ENCODE measurements around the gene FAM221B. TPM values are rescaled to one million over a fixed set of nuclear protein-coding genes. Genes with fewer than 3 reads are reported as not detected.

Gene FAM221B
- polyA plus RNA-seq, 1 experiment = not detected

GRCh38 chr9:35856882-35857281, 28.4 kb upstream of the FAM221B start:
- no peak for TF ChIP-seq CTCF (IDR thresholded peaks at IDR 0.05; ENCODE audit: insufficient read depth, low read depth, low read length)
- POLR2A ChIA-PET = no interaction called here
- H3K27me3 ChIP-seq (ENCODE audit: control insufficient read depth, insufficient read depth, low read length) = peaks cover 7% of the 10 kb centered on the region
- no peaks in the 10 kb centered on the region for H3K36me3 ChIP-seq (ENCODE audit: control insufficient read depth, insufficient read depth, low read length)
- CTCF ChIA-PET = interaction anchor here (1.4 to 4.6 kb wide), 4 partner anchors 11 to 89 kb away, joined by 3 to 21 read pairs (median 10); no protein-coding TSS in a partner anchor
- no peak for DNase-seq (ENCODE audit: low read depth)
- H3K4me3 ChIP-seq (ENCODE audit: low read depth, low read length) = no peak overlapping the region

GRCh38 chr9:35856206-35856605, 27.7 kb upstream of the FAM221B start:
- CTCF ChIA-PET = interaction anchor here (0.6 to 4.6 kb wide), 6 partner anchors 9 to 63 kb away, joined by 3 to 21 read pairs (median 3); partner anchors contain the start of gene TMEM8B
- TF ChIP-seq CTCF (IDR thresholded peaks at IDR 0.05; ENCODE audit: insufficient read depth, low read depth, low read length) = no peak
- no peak overlapping the region for H3K4me3 ChIP-seq (ENCODE audit: low read depth, low read length)
- H3K27me3 ChIP-seq (ENCODE audit: control insufficient read depth, insufficient read depth, low read length) = peaks cover 4% of the 10 kb centered on the region
- POLR2A ChIA-PET = no interaction called here
- DNase-seq (ENCODE audit: low read depth) = no peak
- no peaks in the 10 kb centered on the region for H3K36me3 ChIP-seq (ENCODE audit: control insufficient read depth, insufficient read depth, low read length)

- Histone ChIP-seq H3K27me3 (ENCODE audit: control insufficient read depth, insufficient read depth, low read length) (no peaks in the 10 kb centered on the region; the same call in 1 of the 2 replicates), H3K36me3 (ENCODE audit: control insufficient read depth, insufficient read depth, low read length) (no peaks in the 10 kb centered on the region), H3K4me3 (ENCODE audit: low read depth, low read length) (no peak overlapping the region)
- ChIA-PET POLR2A (no interaction called here), CTCF (interaction anchor here (1.0 to 1.3 kb wide), 2 partner anchors 9 to 91 kb away, joined by 3 to 4 read pairs; no protein-coding TSS in a partner anchor)
- TF ChIP-seq CTCF (IDR thresholded peaks at IDR 0.05; ENCODE audit: insufficient read depth, low read depth, low read length) = no peak
- DNase-seq (ENCODE audit: low read depth) = no peak
Measured at GRCh38 chr9:35854091-35854762, 25.7 kb upstream of the FAM221B start.

- Histone ChIP-seq H3K4me3 (ENCODE audit: low read depth, low read length) (no peak overlapping the region), H3K36me3 (ENCODE audit: control insufficient read depth, insufficient read depth, low read length) (no peaks in the 10 kb centered on the region), H3K27me3 (ENCODE audit: control insufficient read depth, insufficient read depth, low read length) (no peaks in the 10 kb centered on the region; the same call in 1 of the 2 replicates)
- POLR2A ChIA-PET = no interaction called here
- TF ChIP-seq CTCF (IDR thresholded peaks at IDR 0.05; ENCODE audit: insufficient read depth, low read depth, low read length) = no peak
- DNase-seq (ENCODE audit: low read depth) = no peak
- CTCF ChIA-PET = interaction anchor here (0.6 to 1.1 kb wide), 3 partner anchors 13 to 58 kb away, joined by 3 to 5 read pairs (median 3); no protein-coding TSS in a partner anchor
Measured at GRCh38 chr9:35852876-35853865, 24.6 kb upstream of the FAM221B start.
